ENCODE results near the gene PROK1.
A peak's percentile ranks its signal among the peaks of the same experiment; 100 is the strongest.
"Not testable (repeated sequence)": the region's sequence is repeated elsewhere in the genome, so short reads cannot be mapped to it uniquely, and the experiment has no call there.

Gene PROK1

DNA sequence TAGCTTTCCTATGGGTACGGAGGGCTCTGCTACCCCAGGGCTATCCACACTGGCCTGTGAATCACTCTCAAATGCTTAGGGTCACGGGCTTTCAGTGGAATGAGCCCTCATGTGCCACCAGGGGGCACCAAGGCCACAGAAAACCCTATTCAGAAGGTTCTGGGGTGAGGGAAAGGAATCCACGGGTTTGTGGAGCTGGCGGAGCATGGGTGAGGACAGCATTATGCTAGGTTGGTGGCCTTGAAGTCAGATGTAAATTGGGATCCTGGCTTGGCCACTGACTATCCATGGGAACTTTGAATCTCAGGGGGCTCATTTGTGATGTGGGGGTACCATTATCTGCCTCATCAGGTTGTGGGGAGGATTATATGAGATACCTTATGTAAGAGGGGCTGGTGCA, 38.4 kb upstream of the PROK1 start:
- no peak overlapping the region for H2AFZ ChIP-seq (ENCODE audit: low read depth)
- no peak overlapping the region for H3K9ac ChIP-seq

DNA sequence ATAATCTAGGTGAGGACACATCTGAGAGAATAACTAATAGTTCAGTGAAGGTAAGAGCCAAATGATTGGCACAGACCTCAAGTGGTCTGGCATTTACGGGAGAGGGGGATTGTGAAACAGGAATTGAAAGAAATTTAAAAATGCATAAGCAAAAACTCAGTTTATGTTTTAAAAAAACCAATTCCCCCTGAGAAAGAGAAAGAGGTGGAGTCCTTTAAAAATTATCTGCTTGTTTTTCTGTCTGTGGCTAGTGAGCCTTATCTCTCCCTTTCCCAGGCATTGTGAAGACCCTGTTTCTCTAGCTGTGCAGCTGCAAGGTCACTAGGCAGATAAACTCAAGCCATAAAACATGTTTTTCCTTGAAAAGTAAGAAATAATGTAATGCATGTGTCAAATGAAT, 37.9 kb upstream of the PROK1 start:
- H3K79me2 ChIP-seq (ENCODE audit: insufficient read depth, low read depth); H4K20me1 ChIP-seq (ENCODE audit: insufficient read depth); H3K4me3 ChIP-seq (IDR thresholded peaks at IDR 0.05; ENCODE audit: insufficient read depth, low read depth, low read length); H3K4me1 ChIP-seq (ENCODE audit: low read depth, poor library complexity, severe bottlenecking); H3K9ac ChIP-seq; H3K27me3 ChIP-seq (ENCODE audit: insufficient read depth, low read depth); H2AFZ ChIP-seq (ENCODE audit: low read depth); H3K4me2 ChIP-seq; H3K36me3 ChIP-seq (ENCODE audit: insufficient read depth); H3K27ac ChIP-seq: not testable (repeated sequence)

More for the DNA sequence above, 38.4 kb upstream of the PROK1 start:
- peak; percentile 71 for TF ChIP-seq CTCF (conservative IDR thresholded peaks at IDR 0.05; ENCODE audit: low read depth, low read length)
- no peaks in the 10 kb centered on the region for H3K27me3 ChIP-seq (ENCODE audit: insufficient read depth, low read depth)
- no peak overlapping the region for H3K4me2 ChIP-seq
- no peaks in the 10 kb centered on the region for H4K20me1 ChIP-seq (ENCODE audit: insufficient read depth)
- H3K4me3 ChIP-seq (IDR thresholded peaks at IDR 0.05; ENCODE audit: insufficient read depth, low read depth, low read length): no peak overlapping the region
- no peak overlapping the region for H3K27ac ChIP-seq
- H3K79me2 ChIP-seq (ENCODE audit: insufficient read depth, low read depth): no peaks in the 10 kb centered on the region
- no peaks in the 10 kb centered on the region for H3K36me3 ChIP-seq (ENCODE audit: insufficient read depth)
- peaks cover 6% of the 10 kb centered on the region for H3K4me1 ChIP-seq (ENCODE audit: low read depth, poor library complexity, severe bottlenecking)

DNA sequence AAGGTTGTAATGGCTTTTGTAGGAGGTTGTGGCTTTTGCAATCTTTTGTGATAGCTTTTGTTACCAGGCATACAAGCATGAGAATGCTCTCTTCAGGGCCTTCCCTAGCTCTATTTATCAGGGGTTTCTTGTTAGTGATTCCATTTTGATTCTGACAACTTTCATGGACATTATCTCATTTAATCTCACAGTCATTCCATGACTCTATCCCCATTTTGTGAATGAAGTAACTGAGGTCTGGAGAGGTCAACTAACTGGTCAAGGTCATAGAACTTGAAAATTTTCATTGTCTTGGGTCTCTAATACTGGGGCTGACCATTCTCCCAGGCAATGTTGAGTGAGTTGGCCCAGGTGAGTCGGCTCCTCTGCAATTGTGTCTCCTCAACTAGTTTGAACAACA, 32.2 kb upstream of the PROK1 start:
- no peaks in the 10 kb centered on the region for H3K27me3 ChIP-seq (ENCODE audit: insufficient read depth, low read depth)
- no peaks in the 10 kb centered on the region for H3K36me3 ChIP-seq (ENCODE audit: insufficient read depth)
- no peaks in the 10 kb centered on the region for H3K4me1 ChIP-seq (ENCODE audit: low read depth, poor library complexity, severe bottlenecking)
- no peak overlapping the region for H3K4me3 ChIP-seq (IDR thresholded peaks at IDR 0.05; ENCODE audit: insufficient read depth, low read depth, low read length)
- no peak overlapping the region for H3K4me2 ChIP-seq
- H3K27ac ChIP-seq: no peak overlapping the region
- H3K9ac ChIP-seq: no peak overlapping the region
- no peak for TF ChIP-seq CTCF (conservative IDR thresholded peaks at IDR 0.05; ENCODE audit: low read depth, low read length)
- no peak overlapping the region for H2AFZ ChIP-seq (ENCODE audit: low read depth)
- no peaks in the 10 kb centered on the region for H3K79me2 ChIP-seq (ENCODE audit: insufficient read depth, low read depth)
- no peaks in the 10 kb centered on the region for H4K20me1 ChIP-seq (ENCODE audit: insufficient read depth)

GRCh38 chr1:110420023-110420662, 30.8 kb upstream of the PROK1 start:
- H2AFZ ChIP-seq (ENCODE audit: low read depth): no peak overlapping the region
- no peak overlapping the region for H3K27ac ChIP-seq
- TF ChIP-seq CTCF (conservative IDR thresholded peaks at IDR 0.05; ENCODE audit: low read depth, low read length): no peak
- no peaks in the 10 kb centered on the region for H4K20me1 ChIP-seq (ENCODE audit: insufficient read depth)
- H3K36me3 ChIP-seq (ENCODE audit: insufficient read depth): no peaks in the 10 kb centered on the region
- no peaks in the 10 kb centered on the region for H3K4me1 ChIP-seq (ENCODE audit: low read depth, poor library complexity, severe bottlenecking)
- H3K9ac ChIP-seq: no peak overlapping the region
- H3K4me3 ChIP-seq (IDR thresholded peaks at IDR 0.05; ENCODE audit: insufficient read depth, low read depth, low read length): no peak overlapping the region
- H3K79me2 ChIP-seq (ENCODE audit: insufficient read depth, low read depth): no peaks in the 10 kb centered on the region
- no peaks in the 10 kb centered on the region for H3K27me3 ChIP-seq (ENCODE audit: insufficient read depth, low read depth)
- no peak overlapping the region for H3K4me2 ChIP-seq

- no peak overlapping the region for H3K4me2 ChIP-seq
- no peaks in the 10 kb centered on the region for H3K36me3 ChIP-seq (ENCODE audit: insufficient read depth)
- no peaks in the 10 kb centered on the region for H3K4me1 ChIP-seq (ENCODE audit: low read depth, poor library complexity, severe bottlenecking)
- no peak overlapping the region for H3K27ac ChIP-seq
- TF ChIP-seq CTCF (conservative IDR thresholded peaks at IDR 0.05; ENCODE audit: low read depth, low read length): no peak
- no peaks in the 10 kb centered on the region for H3K27me3 ChIP-seq (ENCODE audit: insufficient read depth, low read depth)
- no peak overlapping the region for H3K9ac ChIP-seq
- no peak overlapping the region for H3K4me3 ChIP-seq (IDR thresholded peaks at IDR 0.05; ENCODE audit: insufficient read depth, low read depth, low read length)
- H2AFZ ChIP-seq (ENCODE audit: low read depth): no peak overlapping the region
- H4K20me1 ChIP-seq (ENCODE audit: insufficient read depth): no peaks in the 10 kb centered on the region
- H3K79me2 ChIP-seq (ENCODE audit: insufficient read depth, low read depth): no peaks in the 10 kb centered on the region
These were observed 29.8 kb upstream of the PROK1 start for GRCh38 chr1:110420874-110421793.

Measured in KMS-11 (cell line).